ENCODE data around the gene FADS6.

- TF ChIP-seq CTCF (IDR thresholded peaks at IDR 0.05) (no peak), POLR2A (IDR thresholded peaks at IDR 0.05) (no peak), POLR2AphosphoS5 (IDR thresholded peaks at IDR 0.05) (no peak)
Measured at GRCh38 chr17:74919440-74920305, 26.2 kb upstream of the FADS6 start.

All from prostate gland (tissue), 2 donors.